Measurements from ENCODE around the gene C12orf60.
"Not testable (repeated sequence)": the region's sequence is repeated elsewhere in the genome, so short reads cannot be mapped to it uniquely, and the experiment has no call there.

Gene C12orf60, protein sequence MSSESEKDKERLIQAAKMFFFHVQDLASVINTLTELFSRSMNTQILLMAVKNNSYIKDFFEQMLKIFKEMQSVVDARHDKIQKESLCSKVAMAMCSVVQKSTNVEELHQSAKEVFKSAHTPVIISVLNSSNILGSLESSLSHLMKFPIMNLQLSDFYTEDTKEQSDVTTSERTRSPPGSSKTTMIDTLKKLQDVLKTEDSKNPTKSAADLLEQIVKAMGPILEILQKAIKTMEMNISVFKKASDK

GRCh38 chr12:14803011-14803829 is at the start of gene C12orf60, which contains the start of gene WBP11:
Gene C12orf60 (plus strand): TSS chr12:14803670. CDS start chr12:14822936, 19,266 bp downstream.
Gene WBP11 (minus strand): TSS chr12:14803478. CDS start chr12:14801383, 2,095 bp downstream.
- DNase-seq, result peak; percentile 89

GRCh38 chr12:14756334-14757143 is 46.9 kb upstream of the C12orf60 start:
- DNase-seq, result no peak

GRCh38 chr12:14759711-14760280 is 43.7 kb upstream of the C12orf60 start:
- not testable (repeated sequence) for DNase-seq

GRCh38 chr12:14765398-14765797 is 38.1 kb upstream of the C12orf60 start:
- DNase-seq, result no peak

GRCh38 chr12:14766020-14766419 is 37.5 kb upstream of the C12orf60 start:
- not testable (repeated sequence) for DNase-seq

DNA sequence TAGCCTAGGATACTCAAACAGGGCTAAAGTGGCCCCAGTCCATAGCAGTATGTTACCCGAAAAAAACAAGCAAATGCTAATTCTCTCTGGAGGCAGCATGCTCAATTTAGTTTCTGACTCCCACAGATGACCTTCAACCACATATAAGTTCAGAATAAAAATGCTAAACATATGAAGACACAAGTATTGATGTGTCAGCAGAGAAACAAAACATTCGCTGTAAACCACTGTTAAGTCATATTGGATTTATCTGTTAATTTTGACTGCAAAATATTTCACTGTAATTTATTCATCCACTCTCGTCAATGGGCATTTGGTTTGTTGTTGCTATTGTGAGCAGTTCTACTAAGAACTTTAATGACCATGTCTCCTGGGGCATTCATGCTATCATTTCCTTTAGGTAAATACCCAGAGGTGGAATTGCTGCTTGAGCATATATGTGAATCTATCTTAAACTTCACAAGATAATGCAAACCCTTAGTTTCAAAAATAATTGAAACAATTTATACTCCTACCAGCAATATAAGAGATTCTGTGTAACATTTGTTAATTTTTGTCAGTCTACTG is 36.7 kb upstream of the C12orf60 start:
- DNase-seq, result no peak

GRCh38 chr12:14767617-14768016 is 35.9 kb upstream of the C12orf60 start:
- no peak for DNase-seq

- DNase-seq, result peak; percentile 69
These were observed 34.6 kb upstream of the C12orf60 start for GRCh38 chr12:14768823-14769405.

DNA sequence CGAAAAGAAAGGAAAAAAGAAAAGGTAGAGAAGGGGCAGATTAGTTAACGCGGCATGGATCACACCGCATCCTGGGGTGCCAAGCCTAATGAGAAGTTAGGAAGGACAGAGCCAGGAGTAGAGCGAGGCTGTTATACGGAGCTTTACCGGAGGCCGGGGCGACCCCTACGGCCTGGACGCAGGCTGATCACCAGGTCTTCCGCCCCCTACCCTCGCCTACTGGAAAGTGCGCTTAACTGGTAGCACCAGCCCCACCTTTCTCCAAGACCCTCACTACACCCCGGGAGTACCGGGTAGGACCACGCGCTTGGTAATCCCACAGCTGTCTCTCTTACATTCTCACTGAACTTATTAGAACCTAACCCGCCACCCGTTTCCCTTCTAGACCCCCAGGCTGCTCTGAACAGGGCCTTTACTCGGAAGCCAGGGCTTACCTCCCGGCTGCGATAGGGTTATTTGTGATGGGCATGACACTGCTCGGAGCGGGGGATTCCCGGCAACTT is 34.0 kb upstream of the C12orf60 start:
- DNase-seq, result no peak

DNA sequence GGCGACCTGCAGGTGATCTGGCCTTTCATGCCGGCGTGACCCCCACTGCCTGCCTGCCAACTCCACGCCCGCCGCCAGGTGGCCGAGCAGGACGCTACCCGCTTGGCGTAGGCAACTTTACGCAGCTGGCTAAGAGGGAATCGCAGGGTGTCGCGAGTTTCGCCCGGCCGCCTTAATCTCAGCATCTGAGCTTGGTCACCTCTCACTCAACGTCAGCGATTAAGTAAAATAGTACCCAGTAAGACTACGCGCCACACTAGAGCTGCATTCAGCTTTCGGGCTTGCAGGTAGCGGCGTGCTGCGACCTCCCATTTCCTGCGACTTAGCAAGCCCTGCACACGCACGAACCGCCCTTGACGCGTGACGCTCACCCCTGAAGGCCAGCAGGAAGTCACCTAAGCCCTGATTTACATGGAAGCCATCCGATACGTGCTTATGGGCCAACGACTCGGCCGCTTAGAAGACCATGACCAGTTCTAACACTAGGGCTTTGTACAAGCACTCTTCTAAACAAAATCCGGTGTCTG is 33.4 kb upstream of the C12orf60 start:
- peak; percentile 95 for DNase-seq

DNA sequence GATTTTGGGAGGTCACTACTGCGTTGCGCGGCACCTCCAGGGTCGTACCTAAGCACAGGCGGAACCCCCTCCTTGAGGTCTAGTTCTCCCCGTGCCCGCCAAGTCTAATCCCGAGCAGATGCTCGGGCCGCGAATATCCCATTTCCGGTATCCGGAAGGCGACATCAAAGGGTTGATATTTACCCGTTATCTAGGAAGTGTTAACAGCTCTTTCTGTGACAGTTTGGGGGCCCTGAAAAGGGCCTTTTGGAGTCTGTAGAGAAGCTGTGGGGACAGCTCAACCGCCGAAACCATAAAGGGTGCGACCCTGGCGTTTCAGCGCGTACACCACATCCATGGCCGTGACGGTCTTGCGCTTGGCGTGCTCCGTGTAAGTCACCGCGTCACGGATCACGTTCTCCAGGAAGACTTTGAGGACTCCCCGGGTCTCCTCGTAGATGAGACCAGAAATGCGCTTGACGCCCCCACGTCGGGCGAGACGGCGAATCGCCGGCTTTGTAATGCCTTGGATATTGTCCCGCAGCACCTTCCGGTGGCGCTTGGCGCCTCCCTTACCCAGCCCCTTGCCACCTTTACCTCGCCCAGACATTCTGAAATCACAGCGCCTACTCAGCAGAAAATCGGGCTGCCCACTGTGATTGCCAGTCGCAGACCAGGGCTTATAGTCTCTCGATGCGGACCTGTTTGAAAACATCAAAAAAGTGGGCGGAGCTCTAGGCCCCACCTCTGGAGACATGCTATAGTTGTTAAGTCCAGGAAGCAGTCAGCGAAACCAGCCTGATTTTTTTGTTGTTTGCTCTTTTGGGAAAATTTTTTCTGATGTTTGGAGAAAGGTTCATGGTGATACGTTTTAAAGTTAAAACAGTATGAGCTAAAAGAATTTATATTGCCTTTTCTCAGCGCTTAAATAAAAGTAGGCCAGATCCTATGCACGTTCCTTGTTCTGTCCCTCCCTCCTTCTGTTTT is 32.7 kb upstream of the C12orf60 start:
- DNase-seq, result peak; percentile 97

- DNase-seq, result peak; percentile 63
These were observed 31.8 kb upstream of the C12orf60 start for GRCh38 chr12:14771651-14772137.

DNA sequence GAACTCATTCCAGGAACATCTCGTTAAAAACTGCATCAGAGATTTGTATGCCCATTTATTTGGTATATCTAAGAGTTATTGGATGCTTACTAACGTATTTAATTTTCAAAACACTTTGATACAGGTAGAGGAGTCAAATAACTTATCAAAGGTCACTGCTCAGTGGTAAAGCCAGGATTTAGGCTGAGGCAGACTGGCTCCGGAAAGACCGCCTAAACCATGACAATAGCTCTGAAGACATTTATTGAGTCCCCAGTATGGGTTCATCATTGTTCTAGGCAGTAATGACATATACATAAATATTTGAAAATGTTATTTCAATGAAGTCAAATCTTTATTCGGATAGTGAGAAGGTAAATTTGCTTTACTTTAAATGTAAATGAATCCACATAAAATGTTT is 30.5 kb upstream of the C12orf60 start:
- no peak for DNase-seq

GRCh38 chr12:14773685-14774073 is 29.8 kb upstream of the C12orf60 start:
- peak; percentile 81 for DNase-seq

GRCh38 chr12:14774074-14774905 is 29.2 kb upstream of the C12orf60 start:
- peak; percentile 90 for DNase-seq

DNA sequence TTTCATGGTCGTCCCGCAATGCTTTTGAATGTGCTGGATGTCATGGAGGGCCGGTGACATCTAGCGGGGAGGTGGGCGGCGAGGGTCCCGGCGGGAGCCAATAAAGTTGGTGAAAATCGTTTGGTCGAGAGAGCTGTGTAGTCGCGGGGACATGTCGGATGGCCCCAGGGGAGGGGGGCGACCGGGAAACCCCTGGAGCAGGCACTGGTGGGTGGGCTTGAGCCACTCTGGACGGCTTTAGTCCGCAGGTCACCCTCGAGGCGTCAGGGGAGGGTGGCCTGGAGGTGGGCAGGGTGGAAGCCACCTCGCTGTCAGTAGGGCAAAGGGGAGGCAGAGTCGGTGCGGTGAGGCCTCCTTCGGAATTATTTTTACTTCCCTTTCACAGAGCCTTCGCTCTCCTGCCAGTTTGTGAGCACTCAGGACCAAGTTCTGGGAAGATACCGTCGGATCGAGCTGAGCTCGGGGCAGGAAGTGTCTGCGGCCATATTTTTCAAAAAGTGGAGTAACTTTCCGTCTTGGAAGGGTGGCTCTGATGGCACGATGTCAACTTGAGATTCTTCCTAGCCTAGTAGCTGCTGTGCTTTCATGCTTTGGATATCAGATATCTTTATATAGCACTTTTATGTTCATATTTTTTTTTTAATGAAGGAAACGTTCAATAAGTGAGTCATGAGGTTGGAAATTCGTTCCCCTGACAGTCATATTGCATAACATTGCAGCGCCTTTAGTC is 28.4 kb upstream of the C12orf60 start:
- DNase-seq, result peak; percentile 75

DNA sequence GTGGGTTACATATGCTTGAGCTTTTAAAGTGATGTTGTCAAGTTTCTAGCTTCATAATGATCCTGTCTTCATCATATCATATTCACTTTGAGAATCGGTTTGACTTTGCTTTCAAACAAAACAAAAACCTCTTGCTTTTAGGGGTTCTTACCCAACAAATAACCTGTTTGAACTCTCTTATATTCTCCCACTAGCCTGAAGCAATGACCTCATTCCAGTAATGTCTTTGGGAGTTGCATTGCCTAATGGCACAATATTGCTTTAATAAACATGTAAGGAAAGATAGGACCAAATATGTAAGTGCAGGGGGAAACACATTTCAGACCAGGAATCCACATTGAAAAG is 27.9 kb upstream of the C12orf60 start:
- no peak for DNase-seq

DNA sequence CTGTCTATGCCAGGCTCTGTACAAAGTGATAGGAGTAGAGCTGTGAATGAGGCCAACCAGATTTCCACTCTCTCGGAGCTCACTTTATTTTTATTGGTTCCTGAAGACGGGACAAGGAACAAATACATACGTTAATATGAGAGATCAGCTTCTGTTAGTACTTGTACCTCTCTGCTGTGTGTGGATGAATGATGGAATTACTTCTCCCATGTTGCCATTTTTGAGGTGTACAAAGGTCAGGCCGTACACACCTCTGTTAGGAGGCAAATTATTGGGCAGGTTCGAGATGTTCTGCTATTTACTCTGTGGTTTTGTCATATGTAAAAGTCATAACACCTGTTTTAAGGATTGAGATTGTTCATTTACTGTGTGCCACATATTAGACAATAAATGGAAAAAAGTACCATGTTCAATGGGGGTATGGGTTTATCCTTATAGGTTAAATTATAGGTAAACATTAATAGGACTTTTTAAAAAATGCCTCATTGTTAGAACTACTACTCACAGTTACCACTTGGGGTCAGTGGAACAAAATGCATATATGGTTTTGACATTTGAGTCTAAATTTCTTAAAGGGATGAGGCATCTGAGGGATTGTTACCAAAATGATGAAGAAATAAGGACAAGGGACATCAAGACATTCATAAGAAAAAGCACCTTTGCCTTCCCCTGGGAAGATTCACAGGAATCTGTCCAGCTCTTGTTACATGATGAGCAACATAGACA is 27.1 kb upstream of the C12orf60 start:
- no peak for DNase-seq
